Fibroblast of lung (primary cell): Measurements from ENCODE around the gene CYP19A1.

Experiments
- CTCF ChIP-seq, 2 donors: IDR thresholded peaks in 1 of 2; conservative IDR thresholded peaks in 1 of 2; 1 replicate in 1 of 2; 2 replicates in 1 of 2; pipeline ENCODE4 v1.5.1; 2011 to 2012; ENCODE audit warnings: low read length in 2 of 2, control low read depth in 1 of 2, inconsistent platforms in 1 of 2, low read depth in 1 of 2, mild to moderate bottlenecking in 1 of 2
- EZH2 ChIP-seq: IDR thresholded peaks from 2 replicates; pipeline ENCODE4 v1.5.1; 2012; ENCODE audit warnings: low read length, control low read depth, mild to moderate bottlenecking; ENCODE audit errors: missing control alignments

GRCh38 chr15:51311510-51311909 lies 26.9 kb downstream of the CYP19A1 start:
- no peak for TF ChIP-seq CTCF (conservative IDR thresholded peaks at IDR 0.05 in 1 of 2, IDR thresholded peaks at IDR 0.05 in 1 of 2; ENCODE audit: low read depth in 1 of 2, low read length in 2 of 2)
- no peak for TF ChIP-seq EZH2
